HG03097 (cell line): ENCODE measurements around the gene IPO13.

ENCODE experiments used
- ATAC-seq: cut with Tn5 transposase; IDR thresholded peaks from one replicate; pipeline ENCODE4 v1.9.1; 2021; ENCODE audit not compliant: unreplicated experiment, low FRiP score

IPO13 gene, protein sequence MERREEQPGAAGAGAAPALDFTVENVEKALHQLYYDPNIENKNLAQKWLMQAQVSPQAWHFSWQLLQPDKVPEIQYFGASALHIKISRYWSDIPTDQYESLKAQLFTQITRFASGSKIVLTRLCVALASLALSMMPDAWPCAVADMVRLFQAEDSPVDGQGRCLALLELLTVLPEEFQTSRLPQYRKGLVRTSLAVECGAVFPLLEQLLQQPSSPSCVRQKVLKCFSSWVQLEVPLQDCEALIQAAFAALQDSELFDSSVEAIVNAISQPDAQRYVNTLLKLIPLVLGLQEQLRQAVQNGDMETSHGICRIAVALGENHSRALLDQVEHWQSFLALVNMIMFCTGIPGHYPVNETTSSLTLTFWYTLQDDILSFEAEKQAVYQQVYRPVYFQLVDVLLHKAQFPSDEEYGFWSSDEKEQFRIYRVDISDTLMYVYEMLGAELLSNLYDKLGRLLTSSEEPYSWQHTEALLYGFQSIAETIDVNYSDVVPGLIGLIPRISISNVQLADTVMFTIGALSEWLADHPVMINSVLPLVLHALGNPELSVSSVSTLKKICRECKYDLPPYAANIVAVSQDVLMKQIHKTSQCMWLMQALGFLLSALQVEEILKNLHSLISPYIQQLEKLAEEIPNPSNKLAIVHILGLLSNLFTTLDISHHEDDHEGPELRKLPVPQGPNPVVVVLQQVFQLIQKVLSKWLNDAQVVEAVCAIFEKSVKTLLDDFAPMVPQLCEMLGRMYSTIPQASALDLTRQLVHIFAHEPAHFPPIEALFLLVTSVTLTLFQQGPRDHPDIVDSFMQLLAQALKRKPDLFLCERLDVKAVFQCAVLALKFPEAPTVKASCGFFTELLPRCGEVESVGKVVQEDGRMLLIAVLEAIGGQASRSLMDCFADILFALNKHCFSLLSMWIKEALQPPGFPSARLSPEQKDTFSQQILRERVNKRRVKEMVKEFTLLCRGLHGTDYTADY

DNA sequence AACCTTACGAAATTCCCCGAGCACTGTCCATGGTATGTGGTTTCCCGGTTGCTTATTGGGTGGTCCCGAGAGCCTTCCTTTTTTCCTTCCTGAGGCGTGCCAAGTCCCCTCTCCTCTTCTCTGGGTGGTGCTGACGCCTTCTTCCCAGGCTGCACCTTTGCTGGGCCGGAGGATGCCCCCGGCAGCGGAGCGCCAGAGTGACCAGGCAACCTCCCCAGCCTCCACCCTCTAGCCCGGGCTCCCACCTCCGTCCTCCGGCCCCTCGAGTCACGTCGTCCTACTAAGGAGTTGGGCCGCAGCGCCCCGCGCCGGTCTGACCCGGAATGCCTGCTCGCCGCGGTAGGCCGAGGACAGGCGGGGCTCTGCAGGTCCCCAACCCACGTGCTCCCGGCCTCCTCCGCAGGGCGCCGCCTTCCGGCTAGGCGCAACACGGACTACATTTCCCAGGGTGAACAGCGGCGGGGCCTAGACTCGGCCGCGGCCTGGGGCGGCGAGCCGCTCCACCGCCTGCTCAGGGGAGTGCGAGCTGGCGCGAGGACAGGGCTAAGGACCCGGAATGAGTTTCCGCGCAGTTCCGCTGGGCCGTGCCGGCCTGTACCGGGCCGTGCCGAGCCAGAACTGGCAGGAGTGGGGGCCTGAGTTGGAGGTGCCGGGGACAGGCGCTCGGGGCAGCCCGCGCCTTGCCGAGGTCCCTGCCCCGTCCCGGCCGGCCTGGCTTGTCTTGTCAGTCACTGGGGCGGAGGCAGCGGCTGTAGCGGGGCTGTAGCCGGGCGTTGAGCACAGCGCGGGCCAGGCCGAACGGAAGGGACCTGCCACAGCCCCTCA lies at the start of gene IPO13:
Gene IPO13 (plus strand): TSS at position 715 of the 825 bp plus-strand sequence. CDS start 651 bp downstream, outside the sequence.
- ATAC-seq: peak; percentile 91

DNA sequence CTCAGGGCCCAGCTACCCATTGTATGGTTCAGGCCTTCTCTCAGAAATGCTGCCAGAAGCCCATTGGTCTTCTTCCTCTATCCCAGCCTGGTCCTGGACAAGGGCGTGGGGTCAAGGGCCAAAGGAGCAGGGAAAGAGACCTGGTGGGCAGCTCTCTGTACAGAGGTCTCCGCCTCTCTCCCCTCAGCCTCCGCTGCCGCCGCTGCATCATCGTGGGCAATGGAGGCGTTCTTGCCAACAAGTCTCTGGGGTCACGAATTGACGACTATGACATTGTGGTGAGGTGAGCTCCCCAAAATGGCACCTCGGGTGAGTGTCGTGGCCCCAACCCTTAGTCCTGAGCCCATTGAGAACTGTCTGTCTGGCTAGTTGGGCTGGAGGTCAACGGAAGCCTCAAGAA lies 47.8 kb upstream of the IPO13 start:
- no peak for ATAC-seq

GRCh38 chr1:43900386-43900785 lies 46.4 kb upstream of the IPO13 start:
- ATAC-seq: no peak

DNA sequence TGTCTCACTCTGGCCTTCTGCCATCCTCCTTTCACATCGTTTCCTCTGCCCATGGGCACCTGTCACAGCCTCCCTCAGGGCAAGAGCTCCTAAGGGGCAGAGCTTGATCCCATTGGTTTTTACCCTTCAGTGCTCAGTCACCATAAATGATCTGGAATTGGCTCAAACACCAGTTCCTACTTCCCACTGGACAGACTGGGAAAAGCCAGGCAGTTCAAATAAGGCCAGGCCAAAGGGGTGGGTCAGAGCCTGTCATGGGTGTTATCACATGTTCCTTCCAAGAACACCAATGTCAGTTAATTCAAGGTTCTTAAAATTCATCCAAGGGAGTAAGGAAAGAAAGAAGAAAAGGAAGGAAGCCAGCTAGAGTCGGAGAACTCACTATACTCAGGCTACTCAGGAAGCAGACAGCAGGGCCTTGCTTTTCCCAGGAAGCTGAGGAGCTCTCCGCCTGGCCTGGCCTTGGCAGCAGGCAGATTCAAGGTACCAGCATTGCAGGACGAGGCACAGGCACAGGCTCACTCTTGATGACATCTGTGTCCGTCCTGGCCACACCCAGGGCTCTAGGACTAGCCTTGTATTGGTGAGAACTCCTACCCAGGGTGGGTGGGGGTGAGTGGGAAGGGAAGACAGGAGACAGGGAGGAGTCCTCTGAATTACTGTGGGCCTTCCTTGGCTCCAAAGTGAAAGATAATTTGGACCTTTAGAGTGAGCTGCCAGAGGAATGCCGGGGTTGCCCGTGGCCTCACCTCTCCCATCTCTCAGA lies 45.4 kb upstream of the IPO13 start:
- ATAC-seq: no peak

DNA sequence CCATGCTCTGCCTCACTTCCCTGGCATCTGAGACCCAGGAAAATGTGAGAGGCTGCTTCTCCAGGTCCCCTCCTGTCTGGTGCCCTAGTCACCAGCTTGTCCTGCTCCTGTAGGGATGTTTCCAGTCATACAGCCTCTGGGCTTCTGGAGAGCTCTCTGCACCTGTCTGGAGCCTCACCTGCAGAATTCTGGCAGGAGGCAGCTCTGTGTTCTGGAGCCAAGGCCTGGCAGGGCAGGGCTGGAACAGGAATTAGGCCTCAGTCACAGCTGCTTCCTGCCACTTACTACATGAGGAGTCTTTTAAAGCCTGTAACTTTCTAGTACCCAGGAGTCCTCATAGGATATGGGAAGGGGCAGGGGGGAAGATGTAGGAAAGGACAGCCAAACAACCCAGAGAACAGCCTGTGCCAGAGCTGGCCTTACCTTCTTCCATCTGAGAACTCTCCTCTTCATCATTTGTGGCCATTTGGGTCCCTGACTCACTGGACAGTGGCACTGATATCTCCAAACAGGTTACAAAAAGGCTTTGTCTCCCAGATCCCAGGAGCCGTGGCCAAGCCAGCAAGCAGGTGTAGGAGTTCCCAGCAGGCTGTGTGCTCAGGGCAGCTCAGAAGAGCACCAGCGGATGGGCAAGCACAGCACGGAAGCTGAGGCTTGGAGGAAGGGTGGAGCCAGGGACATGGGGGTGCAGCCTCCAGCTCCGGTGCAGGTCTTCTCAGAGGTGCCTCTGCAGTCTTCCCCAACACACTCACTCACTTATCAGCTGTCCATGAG lies 44.5 kb upstream of the IPO13 start:
- no peak for ATAC-seq

DNA sequence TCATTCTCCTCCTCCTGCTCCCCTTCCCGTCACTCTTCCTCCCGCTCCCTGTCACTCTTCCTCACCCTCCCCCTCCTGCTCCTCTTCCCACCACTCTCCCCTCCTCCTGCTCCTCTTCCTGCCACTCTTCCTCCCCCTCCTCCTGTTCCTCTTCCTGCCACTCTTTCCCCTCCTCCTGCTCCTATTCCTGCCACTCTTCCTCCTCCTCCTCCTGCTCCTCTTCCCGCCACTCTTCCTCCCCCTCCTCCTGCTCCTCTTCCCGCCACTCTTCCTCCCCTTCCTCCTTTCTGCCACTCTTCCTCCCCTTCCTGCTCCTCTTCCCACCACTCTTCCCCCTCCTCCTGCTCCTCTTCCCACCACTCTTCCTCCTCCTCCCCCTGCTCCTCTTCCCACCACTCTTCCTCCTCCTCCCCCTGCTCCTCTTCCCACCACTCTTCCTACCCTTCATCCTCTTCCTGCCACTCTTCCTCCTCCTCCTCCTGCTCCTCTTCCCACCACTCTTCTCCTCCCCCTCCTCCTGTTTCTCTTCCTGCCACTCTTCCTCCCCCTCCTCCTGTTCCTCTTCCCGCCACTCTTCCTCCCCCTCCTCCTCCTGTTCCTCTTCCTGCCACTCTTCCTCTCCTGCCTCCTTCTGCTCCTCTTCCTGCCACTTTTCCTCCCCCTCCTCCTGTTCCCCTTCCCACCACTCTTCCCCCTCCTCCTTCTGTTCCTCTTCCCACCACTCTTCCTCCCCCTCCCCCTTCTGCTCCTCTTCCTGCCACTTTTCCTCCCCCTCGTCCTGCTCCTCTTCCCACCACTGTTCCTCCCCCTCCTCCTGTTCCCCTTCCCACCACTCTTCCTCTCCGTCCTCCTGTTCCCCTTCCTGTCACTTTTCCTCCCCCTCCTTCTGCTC lies 41.8 kb upstream of the IPO13 start:
- ATAC-seq: no peak

- no peak for ATAC-seq
These were observed 38.5 kb upstream of the IPO13 start for GRCh38 chr1:43908226-43908625.

DNA sequence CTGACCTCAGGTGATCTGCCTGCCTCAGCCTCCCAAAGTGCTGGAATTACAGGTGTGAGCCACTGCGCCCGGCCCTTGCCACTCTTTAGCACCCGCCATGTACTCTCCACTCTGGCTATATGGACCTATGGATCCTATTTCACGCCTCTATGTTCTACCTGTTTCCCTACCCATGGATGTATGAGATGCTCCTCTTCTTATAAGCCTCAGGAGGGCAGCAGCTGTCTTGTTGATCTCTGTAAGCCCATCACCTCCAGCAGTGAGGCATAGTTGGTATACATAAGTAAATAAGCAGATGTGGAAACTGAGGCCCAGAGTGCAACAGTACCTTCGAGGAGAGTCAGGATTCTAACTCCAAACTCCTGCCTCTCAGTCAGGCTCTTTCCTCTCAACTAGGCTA lies 37.9 kb upstream of the IPO13 start:
- ATAC-seq: no peak

GRCh38 chr1:43910343-43910742 lies 36.4 kb upstream of the IPO13 start:
- no peak for ATAC-seq

- ATAC-seq: no peak
These were observed 34.1 kb upstream of the IPO13 start for GRCh38 chr1:43912607-43913006.

GRCh38 chr1:43913051-43913501 lies 33.7 kb upstream of the IPO13 start:
- ATAC-seq: no peak

- ATAC-seq: no peak
These were observed 32.9 kb upstream of the IPO13 start for GRCh38 chr1:43913666-43914360.

DNA sequence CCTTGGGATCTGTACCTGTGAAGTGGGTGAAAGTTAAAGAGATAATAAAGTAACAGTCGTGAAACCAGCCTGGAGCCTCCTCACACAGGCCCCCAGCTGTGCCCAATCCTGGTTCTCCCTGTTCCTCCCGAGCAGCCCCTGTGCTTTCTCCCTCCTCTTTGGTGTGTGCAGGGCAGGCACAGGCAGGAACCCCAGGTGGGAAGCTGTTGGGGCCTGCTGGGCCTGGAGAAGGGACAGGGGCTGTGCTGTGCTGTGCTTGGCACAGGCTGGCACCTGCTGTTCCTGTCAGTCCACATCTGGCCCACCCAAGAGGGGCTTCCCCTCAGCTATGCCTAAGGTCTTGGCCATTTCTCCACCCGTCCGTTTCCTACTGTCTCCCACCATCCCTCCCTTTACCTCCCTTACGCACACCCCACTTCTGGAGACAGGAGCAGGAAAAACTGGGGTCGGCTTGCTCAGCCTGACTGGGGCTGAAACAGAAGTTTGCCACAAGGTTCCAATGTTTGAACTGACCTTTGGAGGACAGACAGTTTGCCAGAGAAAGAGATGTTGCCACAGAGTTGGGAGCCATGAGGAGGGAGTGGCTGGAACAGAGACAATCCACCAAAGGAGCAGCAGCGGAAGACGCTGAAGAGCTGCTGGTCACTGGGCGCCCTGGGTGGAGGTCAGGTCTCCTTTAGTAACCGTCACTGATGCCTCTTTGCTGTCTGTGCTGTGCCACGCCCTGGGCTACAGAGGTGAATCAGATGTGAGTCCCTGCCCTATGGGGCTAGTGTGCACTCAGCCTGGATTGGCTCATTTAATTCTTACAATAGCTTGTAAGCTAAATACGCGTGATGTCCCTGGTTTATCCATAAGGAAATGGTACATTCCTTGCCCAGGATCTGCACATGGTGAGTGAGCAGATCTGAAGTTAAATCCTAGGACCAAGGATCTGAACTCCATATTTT lies 31.9 kb upstream of the IPO13 start:
- no peak for ATAC-seq

DNA sequence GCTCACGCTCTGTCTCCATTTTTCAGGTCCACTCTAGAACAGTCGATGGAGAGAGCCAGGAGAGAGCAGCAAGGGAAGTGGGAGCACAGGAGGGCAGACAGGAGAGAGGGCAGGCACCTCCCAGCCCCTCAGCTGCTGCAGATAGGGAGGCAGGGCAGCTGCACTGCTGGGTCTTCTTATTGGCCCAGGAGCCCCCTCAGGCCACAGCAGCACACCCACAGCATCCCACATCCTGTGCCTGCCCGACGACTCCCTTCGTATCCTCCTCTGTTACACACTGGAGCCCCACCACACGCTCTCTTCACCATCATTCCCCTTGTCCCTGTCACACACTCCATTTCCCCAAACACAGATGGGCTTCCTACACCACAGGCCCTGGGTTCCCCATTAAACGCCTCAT lies 26.8 kb upstream of the IPO13 start:
- no peak for ATAC-seq

DNA sequence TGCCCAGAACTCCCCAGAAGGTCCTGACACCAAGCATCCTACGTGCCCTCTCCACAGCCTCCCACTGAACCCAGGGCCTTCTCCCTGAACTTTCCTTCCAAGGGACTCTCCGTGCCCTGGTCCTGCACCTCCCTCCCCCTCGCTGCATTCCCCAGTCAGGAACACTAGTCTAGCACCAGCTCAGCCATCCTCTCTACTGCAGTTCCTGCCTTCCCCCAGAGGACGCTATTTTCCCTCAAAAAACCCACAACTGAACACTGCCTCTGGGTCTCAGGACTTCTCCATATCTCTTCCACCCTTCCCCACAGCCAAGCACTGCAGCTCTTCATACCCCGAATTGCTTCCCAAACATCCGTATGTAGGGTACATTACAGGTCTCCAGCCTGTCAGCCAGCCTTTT lies 25.7 kb upstream of the IPO13 start:
- ATAC-seq: no peak

DNA sequence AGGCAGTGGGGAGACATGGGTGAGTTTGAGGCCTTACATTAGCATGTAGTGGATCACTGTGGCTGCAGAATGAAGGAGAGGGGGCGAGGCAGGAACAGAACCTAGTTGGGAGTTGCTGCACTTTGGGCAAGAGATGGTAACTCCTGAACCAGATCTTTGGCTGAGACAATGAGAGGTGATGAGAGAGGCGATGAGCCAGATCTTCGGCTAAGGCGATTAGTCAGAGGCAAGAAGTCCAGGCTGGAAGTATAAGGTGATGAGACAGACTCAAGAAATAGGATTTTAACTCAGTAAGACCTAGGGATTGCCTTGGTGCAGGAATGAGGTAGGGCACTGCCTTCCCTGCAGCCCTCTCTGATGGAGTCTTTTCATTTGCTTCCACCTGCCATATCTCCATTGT lies 22.2 kb upstream of the IPO13 start:
- ATAC-seq: no peak
